Mammary epithelial cell (primary cell): ENCODE data around the gene PNPLA3.

Experiments
- CTCF ChIP-seq, 2 donors: IDR thresholded peaks in 1 of 2; conservative IDR thresholded peaks in 1 of 2; 2 replicates each; pipeline ENCODE4 v1.5.1; 2011 to 2012; ENCODE audit warnings: inconsistent platforms in 2 of 2, low read length in 2 of 2, mild to moderate bottlenecking in 2 of 2, control low read depth in 1 of 2, low read depth in 1 of 2; ENCODE audit not compliant: insufficient read depth in 1 of 2; ENCODE audit errors: extremely low read depth in 1 of 2
- EZH2 ChIP-seq: IDR thresholded peaks from 2 replicates; pipeline ENCODE4 v1.6.1; 2012; ENCODE audit warnings: low read length, inconsistent platforms, borderline replicate concordance

- TF ChIP-seq CTCF (conservative IDR thresholded peaks at IDR 0.05 in 1 of 2, IDR thresholded peaks at IDR 0.05 in 1 of 2; ENCODE audit: extremely low read depth in 1 of 2, insufficient read depth in 1 of 2, low read depth in 1 of 2, low read length in 2 of 2), result peak; percentile 76 to 89
- TF ChIP-seq EZH2, result no peak
Measured at GRCh38 chr22:43884600-43885318, 38.8 kb upstream of the PNPLA3 start.
